8988T (cell line): ENCODE data around the gene PHACTR1.

Experiments
- DNase-seq: peaks from one replicate; pipeline ENCODE4 v3.0.0; 2011

PHACTR1 gene

GRCh38 chr6:13274707-13275434 is 558.3 kb downstream of the PHACTR1 start:
- DNase-seq: no peak

GRCh38 chr6:13275435-13275989 is 558.9 kb downstream of the PHACTR1 start:
- no peak for DNase-seq

GRCh38 chr6:13277231-13277630 is 560.7 kb downstream of the PHACTR1 start:
- no peak for DNase-seq

- peak; percentile 54 for DNase-seq
Measured at GRCh38 chr6:13278164-13278563, 561.6 kb downstream of the PHACTR1 start.

GRCh38 chr6:13278991-13279390 is 562.4 kb downstream of the PHACTR1 start:
- DNase-seq: no peak

GRCh38 chr6:13280254-13280653 is 563.7 kb downstream of the PHACTR1 start:
- DNase-seq: no peak

- DNase-seq: no peak
Measured at GRCh38 chr6:13281686-13282085, 565.1 kb downstream of the PHACTR1 start.

- no peak for DNase-seq
Measured at GRCh38 chr6:13282393-13283069, 566.0 kb downstream of the PHACTR1 start.

- DNase-seq: no peak
Measured at GRCh38 chr6:13283331-13283730, 566.8 kb downstream of the PHACTR1 start.

- no peak for DNase-seq
Measured at GRCh38 chr6:13284646-13285045, 568.1 kb downstream of the PHACTR1 start.

GRCh38 chr6:13285705-13286104 is 569.1 kb downstream of the PHACTR1 start:
- no peak for DNase-seq

GRCh38 chr6:13286181-13286580 is 569.6 kb downstream of the PHACTR1 start:
- no peak for DNase-seq

GRCh38 chr6:13287104-13287503 is 570.5 kb downstream of the PHACTR1 start:
- DNase-seq: no peak

- DNase-seq: no peak
Measured at GRCh38 chr6:13288481-13288880, 571.9 kb downstream of the PHACTR1 start.

- DNase-seq: no peak
Measured at GRCh38 chr6:13288969-13289391, 572.4 kb downstream of the PHACTR1 start.

- no peak for DNase-seq
Measured at GRCh38 chr6:13289789-13290318, 573.3 kb downstream of the PHACTR1 start.

GRCh38 chr6:13290335-13290734 is 573.8 kb downstream of the PHACTR1 start:
- no peak for DNase-seq

- no peak for DNase-seq
Measured at GRCh38 chr6:13292774-13293173, 576.2 kb downstream of the PHACTR1 start.

GRCh38 chr6:13294499-13295069 is 578.0 kb downstream of the PHACTR1 start:
- no peak for DNase-seq

GRCh38 chr6:13295576-13295975 is 579.0 kb downstream of the PHACTR1 start:
- DNase-seq: no peak

- DNase-seq: no peak
Measured at GRCh38 chr6:13296536-13296997, 580.0 kb downstream of the PHACTR1 start.

GRCh38 chr6:13297391-13297790 is 580.8 kb downstream of the PHACTR1 start:
- no peak for DNase-seq

- no peak for DNase-seq
Measured at GRCh38 chr6:13298446-13298845, 581.9 kb downstream of the PHACTR1 start.
